ENCODE data around the gene DOHH.

The DOHH gene

DNA sequence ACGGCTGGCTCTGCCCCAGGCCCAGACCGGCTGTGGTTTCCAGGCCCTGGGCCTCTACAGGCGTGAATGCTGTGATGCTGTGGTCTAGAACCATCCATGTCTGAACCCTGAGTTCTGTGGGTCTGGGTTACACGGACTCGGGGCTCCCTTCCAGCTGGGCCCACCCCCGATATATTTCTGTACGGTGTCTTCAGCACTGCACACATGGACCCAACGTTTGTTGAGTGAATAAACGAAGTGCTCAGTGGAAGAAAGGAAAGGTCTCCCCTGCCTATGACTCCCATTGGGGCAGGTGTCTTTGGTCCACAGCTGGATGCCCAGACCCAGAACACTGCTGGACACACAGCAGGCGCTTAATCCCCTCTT lies 45.2 kb upstream of the DOHH start:
- no peaks in the 10 kb centered on the region for H3K9me3 Mint-ChIP-seq
- no peaks in the 10 kb centered on the region for H3K27me3 Mint-ChIP-seq (ENCODE audit: low read depth)
- no peaks in the 10 kb centered on the region for H3K4me1 Mint-ChIP-seq
- TF ChIP-seq, protein P1, sequence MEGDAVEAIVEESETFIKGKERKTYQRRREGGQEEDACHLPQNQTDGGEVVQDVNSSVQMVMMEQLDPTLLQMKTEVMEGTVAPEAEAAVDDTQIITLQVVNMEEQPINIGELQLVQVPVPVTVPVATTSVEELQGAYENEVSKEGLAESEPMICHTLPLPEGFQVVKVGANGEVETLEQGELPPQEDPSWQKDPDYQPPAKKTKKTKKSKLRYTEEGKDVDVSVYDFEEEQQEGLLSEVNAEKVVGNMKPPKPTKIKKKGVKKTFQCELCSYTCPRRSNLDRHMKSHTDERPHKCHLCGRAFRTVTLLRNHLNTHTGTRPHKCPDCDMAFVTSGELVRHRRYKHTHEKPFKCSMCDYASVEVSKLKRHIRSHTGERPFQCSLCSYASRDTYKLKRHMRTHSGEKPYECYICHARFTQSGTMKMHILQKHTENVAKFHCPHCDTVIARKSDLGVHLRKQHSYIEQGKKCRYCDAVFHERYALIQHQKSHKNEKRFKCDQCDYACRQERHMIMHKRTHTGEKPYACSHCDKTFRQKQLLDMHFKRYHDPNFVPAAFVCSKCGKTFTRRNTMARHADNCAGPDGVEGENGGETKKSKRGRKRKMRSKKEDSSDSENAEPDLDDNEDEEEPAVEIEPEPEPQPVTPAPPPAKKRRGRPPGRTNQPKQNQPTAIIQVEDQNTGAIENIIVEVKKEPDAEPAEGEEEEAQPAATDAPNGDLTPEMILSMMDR (IDR thresholded peaks at IDR 0.05; ENCODE audit: unreplicated experiment in 3 of 3) = no peak
- no peak overlapping the region for H3K4me3 Mint-ChIP-seq
- peaks cover 5% of the 10 kb centered on the region for H3K36me3 Mint-ChIP-seq (ENCODE audit: low read depth)
- H3K27ac Mint-ChIP-seq = no peak overlapping the region

DNA sequence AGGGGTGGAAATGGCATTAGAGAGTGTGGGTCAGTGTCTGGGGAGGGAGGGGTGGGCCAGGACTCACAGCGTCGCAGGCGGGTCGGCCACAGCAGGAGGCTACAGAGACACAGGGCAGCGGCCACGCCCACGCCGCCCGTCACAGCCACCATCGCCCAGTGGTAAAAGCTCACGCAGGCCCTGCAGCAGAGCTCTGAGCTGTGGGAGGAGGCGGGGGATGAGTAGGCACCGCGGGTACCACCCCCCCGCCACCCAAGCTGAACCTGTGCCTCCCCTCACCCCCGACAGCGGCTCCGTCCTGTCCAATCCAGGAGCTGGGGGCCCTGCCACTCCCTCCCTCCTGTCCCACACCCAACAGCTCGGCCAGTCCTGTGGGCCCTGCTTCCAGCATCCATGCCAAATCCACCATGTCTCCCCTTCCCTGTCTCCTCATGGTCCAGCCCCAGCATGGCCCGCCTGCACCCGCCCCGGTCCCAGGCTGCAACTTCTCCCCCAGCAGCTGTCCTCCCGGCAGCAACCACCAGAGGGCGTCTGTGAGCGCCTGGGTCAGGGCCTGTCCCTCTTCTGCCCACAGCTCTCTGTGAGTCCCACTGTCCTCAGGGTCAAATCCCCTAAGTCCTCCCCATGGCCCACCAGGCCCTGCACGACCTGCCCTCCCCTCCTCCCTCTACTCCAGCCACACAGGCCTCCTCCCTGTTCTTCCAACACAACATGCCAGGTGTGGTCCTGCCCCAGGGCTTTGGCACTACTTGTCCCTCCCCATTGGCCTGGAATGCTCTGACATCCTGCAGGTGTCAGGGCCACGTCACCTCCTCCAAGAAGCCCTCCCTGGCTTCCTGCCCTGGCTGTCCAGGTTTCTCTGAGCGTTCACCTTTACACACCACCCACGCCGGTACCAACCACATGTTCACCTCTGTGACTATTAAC lies 44.5 kb upstream of the DOHH start:
- TF ChIP-seq, protein P1 (IDR thresholded peaks at IDR 0.05; ENCODE audit: unreplicated experiment in 3 of 3) = peak; percentile 81 to 88 (median 87)
- Mint-ChIP-seq H3K9me3 (no peaks in the 10 kb centered on the region), H3K4me1 (no peaks in the 10 kb centered on the region), H3K27me3 (ENCODE audit: low read depth) (no peaks in the 10 kb centered on the region), H3K36me3 (ENCODE audit: low read depth) (peaks cover 5% of the 10 kb centered on the region), H3K4me3 (no peak overlapping the region), H3K27ac (no peak overlapping the region)

DNA sequence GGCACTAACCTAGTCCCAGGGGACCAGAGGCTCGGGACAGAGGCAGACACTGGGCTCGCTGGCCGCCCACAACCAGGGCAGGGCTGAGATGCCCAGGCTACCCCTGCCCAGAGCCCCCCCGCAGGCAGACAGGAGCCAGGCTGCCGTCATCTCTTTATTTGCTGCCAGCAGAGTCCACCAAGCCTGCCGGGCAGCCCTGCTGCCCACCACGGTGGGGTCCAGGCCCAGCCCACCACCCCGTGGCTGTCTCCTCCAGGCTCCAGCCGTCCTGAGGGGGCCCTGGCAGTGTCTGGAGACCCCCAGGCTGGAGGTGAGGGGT lies 43.5 kb upstream of the DOHH start:
- Mint-ChIP-seq H3K27ac (no peak overlapping the region), H3K27me3 (ENCODE audit: low read depth) (no peaks in the 10 kb centered on the region), H3K9me3 (no peaks in the 10 kb centered on the region), H3K4me1 (no peaks in the 10 kb centered on the region), H3K36me3 (ENCODE audit: low read depth) (peaks cover 5% of the 10 kb centered on the region), H3K4me3 (no peak overlapping the region)
- TF ChIP-seq, protein P1 (IDR thresholded peaks at IDR 0.05; ENCODE audit: unreplicated experiment in 3 of 3) = no peak

DNA sequence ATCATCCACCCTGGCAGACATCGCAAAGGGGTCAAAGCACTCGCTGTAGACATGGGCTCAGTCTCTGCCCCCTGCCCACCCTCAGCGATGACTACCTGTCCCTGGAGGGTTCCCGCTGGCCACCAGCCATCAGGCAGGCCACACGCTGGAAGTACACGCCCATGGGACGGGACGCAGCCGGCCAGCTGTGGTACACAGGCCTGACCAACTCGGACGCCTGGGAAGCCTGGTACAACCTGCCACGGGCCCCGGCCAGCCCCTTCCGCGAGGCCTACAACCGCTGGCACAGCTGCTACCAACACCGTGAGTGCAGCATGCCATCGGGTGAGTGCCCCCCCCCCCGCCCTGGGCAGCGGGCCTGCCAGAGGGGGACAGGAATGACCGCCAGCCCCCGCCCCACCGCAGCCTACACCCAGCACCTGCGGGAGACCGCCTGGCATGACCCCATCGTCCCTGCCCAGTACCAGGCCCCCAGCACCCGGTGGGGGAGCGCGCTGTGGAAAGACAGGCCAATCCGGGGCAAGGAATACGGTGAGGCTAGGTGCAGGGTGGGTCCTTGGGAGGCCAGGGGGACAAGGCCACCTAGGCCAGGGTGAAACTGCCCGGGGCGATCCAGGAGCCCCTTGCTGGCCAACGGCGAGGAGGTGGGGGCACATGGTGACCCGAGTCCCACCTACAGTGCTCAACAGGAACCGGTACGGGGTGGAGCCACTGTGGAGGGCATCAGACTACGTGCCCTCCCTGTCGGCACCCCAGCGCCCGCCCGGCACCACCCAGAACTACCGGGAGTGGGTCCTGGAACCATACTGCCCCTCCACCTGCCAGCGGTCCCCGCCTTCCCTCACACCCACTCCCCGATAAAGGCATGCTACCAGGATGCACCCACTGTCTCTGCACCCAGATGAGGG lies 42.9 kb upstream of the DOHH start:
- Mint-ChIP-seq H3K4me1 (no peaks in the 10 kb centered on the region), H3K9me3 (no peaks in the 10 kb centered on the region), H3K4me3 (no peak overlapping the region), H3K27me3 (ENCODE audit: low read depth) (no peaks in the 10 kb centered on the region), H3K27ac (no peak overlapping the region), H3K36me3 (ENCODE audit: low read depth) (peaks cover 5% of the 10 kb centered on the region)
- TF ChIP-seq, protein P1 (IDR thresholded peaks at IDR 0.05; ENCODE audit: unreplicated experiment in 3 of 3) = no peak

DNA sequence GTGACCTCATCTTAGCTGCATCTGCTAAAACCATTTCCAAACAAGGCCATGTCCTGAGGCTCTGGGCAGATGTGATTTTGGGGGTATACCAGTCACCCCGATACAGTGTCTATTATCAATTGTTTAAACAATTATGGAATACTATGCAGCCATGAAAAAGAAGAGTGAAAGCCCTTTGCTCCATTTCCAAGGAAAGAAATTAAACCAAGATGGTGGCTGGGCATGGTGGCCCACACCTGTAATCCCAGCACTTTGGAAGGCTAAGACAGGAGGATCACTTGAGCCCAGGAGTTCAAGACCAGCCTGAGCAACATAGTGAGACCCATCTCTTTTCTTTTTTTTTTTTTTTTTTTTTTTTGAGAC lies 39.3 kb upstream of the DOHH start:
- H3K4me3 Mint-ChIP-seq = no peak overlapping the region
- no peaks in the 10 kb centered on the region for H3K4me1 Mint-ChIP-seq
- no peaks in the 10 kb centered on the region for H3K9me3 Mint-ChIP-seq
- TF ChIP-seq, protein P1 (IDR thresholded peaks at IDR 0.05; ENCODE audit: unreplicated experiment in 3 of 3) = no peak
- H3K27ac Mint-ChIP-seq = no peak overlapping the region
- no peaks in the 10 kb centered on the region for H3K27me3 Mint-ChIP-seq (ENCODE audit: low read depth)
- H3K36me3 Mint-ChIP-seq (ENCODE audit: low read depth) = peaks cover 4% of the 10 kb centered on the region

Measured in nephron (organoid).